ENCODE measurements around the gene EMP2.

DNA sequence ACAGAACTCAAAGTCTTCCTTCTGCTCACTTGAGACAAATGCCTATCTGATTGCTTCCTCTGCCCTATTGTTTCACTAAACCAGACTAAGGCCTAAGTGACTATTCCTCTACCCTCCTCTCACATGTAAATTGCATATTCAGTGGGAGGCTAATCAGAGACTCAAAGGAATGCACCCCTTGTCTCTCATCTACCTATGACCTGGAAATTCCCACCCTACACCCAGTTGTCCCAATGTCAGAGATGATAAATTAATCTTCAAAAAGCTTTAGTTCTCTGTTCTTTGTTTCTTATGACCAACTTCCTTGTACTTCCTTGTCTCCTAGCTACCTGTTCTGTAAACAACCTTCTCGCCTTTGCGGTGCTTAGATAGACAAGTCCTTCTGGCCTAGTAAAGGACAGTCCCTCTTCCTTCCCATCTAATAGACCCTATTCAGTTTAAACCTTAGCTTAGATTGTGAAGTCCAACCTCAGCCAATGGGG, 76.0 kb downstream of the EMP2 start:
- no peak for TF ChIP-seq EZH2 (IDR thresholded peaks at IDR 0.05; ENCODE audit: borderline replicate concordance)
- TF ChIP-seq, protein P1, sequence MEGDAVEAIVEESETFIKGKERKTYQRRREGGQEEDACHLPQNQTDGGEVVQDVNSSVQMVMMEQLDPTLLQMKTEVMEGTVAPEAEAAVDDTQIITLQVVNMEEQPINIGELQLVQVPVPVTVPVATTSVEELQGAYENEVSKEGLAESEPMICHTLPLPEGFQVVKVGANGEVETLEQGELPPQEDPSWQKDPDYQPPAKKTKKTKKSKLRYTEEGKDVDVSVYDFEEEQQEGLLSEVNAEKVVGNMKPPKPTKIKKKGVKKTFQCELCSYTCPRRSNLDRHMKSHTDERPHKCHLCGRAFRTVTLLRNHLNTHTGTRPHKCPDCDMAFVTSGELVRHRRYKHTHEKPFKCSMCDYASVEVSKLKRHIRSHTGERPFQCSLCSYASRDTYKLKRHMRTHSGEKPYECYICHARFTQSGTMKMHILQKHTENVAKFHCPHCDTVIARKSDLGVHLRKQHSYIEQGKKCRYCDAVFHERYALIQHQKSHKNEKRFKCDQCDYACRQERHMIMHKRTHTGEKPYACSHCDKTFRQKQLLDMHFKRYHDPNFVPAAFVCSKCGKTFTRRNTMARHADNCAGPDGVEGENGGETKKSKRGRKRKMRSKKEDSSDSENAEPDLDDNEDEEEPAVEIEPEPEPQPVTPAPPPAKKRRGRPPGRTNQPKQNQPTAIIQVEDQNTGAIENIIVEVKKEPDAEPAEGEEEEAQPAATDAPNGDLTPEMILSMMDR (IDR thresholded peaks at IDR 0.05; ENCODE audit: poor library complexity) = no peak
- TF ChIP-seq EZH2phosphoT487 (IDR thresholded peaks at IDR 0.05; ENCODE audit: low read depth, severe bottlenecking, unreplicated experiment) = no peak
